Stimulated activated naive CD8-positive, alpha-beta T cell treated with anti-CD3 and anti-CD28 coated beads, Interleukin-15, Interleukin-2, amounts not matched to agents 100 ng/mL and 50 ng/mL, for 24 hours (primary cell): ENCODE measurements around the gene OSBP2.
A peak's percentile ranks its signal among the peaks of the same experiment; 100 is the strongest.
"Not testable (repeated sequence)": the region's sequence is repeated elsewhere in the genome, so short reads cannot be mapped to it uniquely, and the experiment has no call there.

ENCODE experiments used
- H3K27ac Mint-ChIP-seq: one replicate; pipeline ENCODE4 v1.8.0; 2021; ENCODE audit warnings: mild to moderate bottlenecking, mixed read lengths
- H3K27me3 Mint-ChIP-seq: one replicate; pipeline ENCODE4 v1.8.0; 2021; ENCODE audit warnings: mixed read lengths
- H3K36me3 Mint-ChIP-seq: one replicate; pipeline ENCODE4 v1.8.0; 2021; ENCODE audit warnings: low read depth, mixed read lengths
- H3K4me1 Mint-ChIP-seq: one replicate; pipeline ENCODE4 v1.8.0; 2021; ENCODE audit warnings: low read depth, mixed read lengths
- H3K4me3 Mint-ChIP-seq: one replicate; pipeline ENCODE4 v1.8.0; 2021; ENCODE audit warnings: mild to moderate bottlenecking, mixed read lengths
- H3K9me3 Mint-ChIP-seq: one replicate; pipeline ENCODE4 v1.8.0; 2021; ENCODE audit warnings: mixed read lengths

The OSBP2 gene

DNA sequence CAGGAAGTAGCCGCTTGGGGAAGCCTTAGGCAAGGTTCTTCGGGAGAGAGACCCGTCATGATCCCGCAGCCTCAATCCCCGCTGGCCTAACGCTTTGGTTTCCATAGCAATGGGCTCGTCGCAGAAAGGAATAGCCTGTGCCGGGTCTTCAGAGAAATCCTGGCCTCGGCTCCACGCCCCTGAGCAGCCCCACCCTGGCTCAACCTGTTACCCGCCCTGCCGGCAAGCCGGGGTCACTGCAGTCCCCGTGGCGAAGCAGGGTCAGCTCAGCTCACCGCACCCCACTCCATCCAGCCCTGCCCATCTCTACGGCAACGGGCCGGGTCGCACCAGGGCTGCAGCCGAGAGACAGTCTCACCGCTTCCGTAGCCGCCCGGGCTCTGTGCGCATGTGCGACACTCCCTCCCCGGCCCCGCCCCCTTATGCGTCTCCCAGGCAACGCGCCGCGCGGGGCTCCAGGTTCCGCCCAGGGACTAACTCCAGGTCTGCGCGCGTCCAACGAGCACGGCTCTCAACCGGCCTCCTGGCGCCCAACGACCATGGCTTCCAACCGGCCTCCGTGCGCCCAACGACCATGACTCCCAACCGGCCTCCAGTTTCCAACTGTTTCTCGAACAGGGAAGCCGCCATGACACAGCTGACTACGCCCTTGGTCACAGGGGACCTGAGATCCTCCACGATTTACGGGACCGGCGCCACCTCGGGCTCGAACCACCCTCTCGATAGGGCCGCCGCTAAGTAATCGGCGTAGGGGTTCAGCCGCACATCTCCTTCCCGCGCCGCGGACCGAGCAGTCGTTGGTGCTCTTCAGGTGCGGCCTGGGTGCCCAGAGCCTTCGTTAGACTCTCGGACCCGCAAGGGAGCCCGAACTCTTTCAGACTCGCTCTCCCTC is 26.9 kb upstream of the OSBP2 start, which contains the start of gene DUSP18:
DUSP18 (minus strand) TSS at position 382 of the 892 bp plus-strand sequence. CDS start 3,872 bp downstream, outside the sequence.
- peaks cover 25% of the 10 kb centered on the region for H3K4me1 Mint-ChIP-seq
- H3K27ac Mint-ChIP-seq, result peak within 1 kb of the TSS; percentile 65
- H3K36me3 Mint-ChIP-seq, result peaks cover 16% of the 10 kb centered on the region
- no peaks in the 10 kb centered on the region for H3K9me3 Mint-ChIP-seq
- H3K27me3 Mint-ChIP-seq, result no peaks in the 10 kb centered on the region
- peak within 1 kb of the TSS; percentile 95 for H3K4me3 Mint-ChIP-seq

DNA sequence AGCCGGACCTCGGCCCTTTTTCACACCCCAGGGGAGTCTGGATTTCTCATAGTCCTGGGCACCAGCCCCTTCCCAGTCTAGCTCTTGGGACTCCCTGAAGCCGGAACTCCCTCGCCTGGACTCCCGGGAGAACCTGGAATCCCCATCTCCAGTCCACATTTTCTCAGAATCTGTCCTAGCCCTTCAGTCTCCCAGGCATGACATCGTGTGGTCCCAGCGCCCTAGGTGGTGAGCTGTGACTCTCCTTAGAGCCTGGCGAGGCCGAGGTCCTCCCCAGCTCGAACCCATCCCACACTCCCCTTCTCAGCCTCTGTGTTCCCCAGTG is 26.3 kb upstream of the OSBP2 start:
- Mint-ChIP-seq H3K36me3 (peaks cover 10% of the 10 kb centered on the region), H3K9me3 (no peaks in the 10 kb centered on the region), H3K4me1 (peaks cover 25% of the 10 kb centered on the region), H3K27me3 (no peaks in the 10 kb centered on the region), H3K4me3 (peak overlapping the region; percentile 95), H3K27ac (no peak overlapping the region)

DNA sequence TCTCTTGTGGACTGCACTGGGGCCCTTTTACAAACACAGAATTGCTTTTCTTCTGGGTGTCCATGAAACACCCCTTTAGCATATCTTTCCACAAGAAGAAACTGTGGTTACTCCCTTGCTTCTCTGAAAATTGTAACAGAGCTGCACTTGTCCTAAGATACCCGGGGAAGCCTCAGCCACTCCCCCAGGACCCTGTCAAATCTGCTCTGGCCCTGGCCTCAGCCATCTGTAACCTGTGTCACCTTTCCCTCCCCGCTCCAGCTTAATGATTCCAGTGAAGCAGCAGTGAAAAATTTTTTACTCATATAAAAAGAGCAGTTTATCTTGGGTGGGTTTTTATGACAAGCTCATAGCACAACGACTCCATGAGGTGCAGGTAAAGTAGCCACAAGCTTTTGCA is 23.6 kb upstream of the OSBP2 start:
- H3K9me3 Mint-ChIP-seq, result no peaks in the 10 kb centered on the region
- H3K4me1 Mint-ChIP-seq, result peaks cover 18% of the 10 kb centered on the region
- H3K27ac Mint-ChIP-seq, result no peak overlapping the region
- no peak overlapping the region for H3K4me3 Mint-ChIP-seq
- no peaks in the 10 kb centered on the region for H3K27me3 Mint-ChIP-seq
- no peaks in the 10 kb centered on the region for H3K36me3 Mint-ChIP-seq

DNA sequence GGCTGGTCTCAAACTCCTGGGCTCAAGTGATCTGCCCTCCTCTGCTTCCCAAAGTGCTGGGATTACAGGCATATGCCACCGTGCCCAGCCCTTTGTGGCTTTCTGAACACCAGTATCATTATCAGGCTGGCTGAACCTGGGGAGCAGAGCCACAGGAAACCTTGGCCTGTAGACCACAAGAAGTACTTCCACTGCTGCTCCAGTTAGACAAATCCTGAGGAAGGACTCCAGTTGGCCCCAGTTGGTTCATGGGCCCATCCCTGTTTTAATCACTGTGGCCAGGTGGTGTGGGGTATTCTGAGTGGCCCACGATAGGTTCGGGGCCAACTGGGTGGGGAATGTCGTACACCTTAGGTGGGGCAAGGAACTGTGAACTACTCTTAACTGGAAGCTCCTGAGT is 21.5 kb upstream of the OSBP2 start:
- Mint-ChIP-seq H3K4me1 (peaks cover 6% of the 10 kb centered on the region), H3K9me3 (no peaks in the 10 kb centered on the region), H3K36me3 (no peaks in the 10 kb centered on the region), H3K27me3 (peaks cover 10% of the 10 kb centered on the region), H3K27ac (no peak overlapping the region), H3K4me3 (no peak overlapping the region)

DNA sequence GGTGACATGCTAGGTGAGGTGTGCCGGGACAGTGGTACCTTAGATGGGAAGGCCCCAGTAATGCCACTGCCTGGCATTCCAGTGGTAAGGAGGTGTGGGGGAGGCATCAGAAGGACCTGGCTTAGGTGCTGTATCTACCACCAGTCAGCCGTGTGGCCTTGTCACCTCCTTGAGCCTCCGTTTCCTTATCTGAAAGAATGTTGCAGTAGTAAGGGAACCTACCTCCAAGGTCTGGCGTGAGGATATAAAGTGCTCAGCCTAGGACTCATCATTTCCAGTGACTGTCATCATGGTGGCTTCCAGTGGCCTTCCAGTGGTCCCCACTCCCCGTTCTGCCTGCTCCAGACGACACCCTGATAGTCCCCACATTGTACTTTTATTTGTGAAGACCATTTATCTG is 20.2 kb upstream of the OSBP2 start:
- H3K27ac Mint-ChIP-seq, result no peak overlapping the region
- H3K4me3 Mint-ChIP-seq, result no peak overlapping the region
- H3K27me3 Mint-ChIP-seq, result peaks cover 10% of the 10 kb centered on the region
- no peaks in the 10 kb centered on the region for H3K9me3 Mint-ChIP-seq
- H3K36me3 Mint-ChIP-seq, result no peaks in the 10 kb centered on the region
- H3K4me1 Mint-ChIP-seq, result no peaks in the 10 kb centered on the region

DNA sequence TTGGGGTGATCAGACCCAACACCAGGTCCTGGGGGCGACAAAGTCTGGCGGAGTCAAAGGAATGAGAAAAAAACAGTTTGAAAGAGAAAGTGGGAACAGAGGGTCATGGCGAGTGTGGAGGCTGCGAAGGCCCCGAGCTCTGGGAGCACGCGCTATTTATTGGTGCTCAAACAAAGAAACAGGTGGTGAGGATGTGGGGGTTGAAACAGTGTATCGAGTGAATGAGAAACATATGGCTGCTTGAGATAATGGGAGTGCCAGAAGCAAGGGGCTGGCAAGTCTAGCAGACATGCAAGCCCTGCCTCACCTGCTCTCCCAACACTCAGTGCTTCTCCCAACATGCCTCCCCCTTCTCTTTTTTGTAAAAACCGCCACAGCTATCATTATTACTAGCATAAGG is 19.2 kb upstream of the OSBP2 start:
- no peak overlapping the region for H3K4me3 Mint-ChIP-seq
- H3K27me3 Mint-ChIP-seq, result peaks cover 10% of the 10 kb centered on the region
- no peaks in the 10 kb centered on the region for H3K36me3 Mint-ChIP-seq
- no peak overlapping the region for H3K27ac Mint-ChIP-seq
- H3K9me3 Mint-ChIP-seq, result no peaks in the 10 kb centered on the region
- H3K4me1 Mint-ChIP-seq, result no peaks in the 10 kb centered on the region

DNA sequence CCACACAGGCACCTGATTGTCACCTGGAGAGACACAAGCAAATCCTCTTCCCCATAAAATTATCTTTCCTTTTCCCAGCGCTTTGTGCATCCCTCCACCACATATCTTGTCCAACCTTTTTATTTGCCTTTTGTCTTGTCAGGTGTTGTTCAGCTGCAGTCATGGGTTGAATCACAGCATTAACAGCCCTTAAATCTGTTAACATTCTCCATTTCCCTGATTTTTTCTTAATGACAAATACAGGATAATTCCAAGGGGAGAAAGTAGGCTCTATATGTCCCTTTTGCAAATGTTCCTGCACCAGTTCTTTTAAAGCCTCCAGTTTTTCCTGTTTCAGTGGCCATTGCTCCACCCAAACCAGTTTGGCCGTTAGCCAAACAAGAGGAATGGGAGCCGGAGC is 18.1 kb upstream of the OSBP2 start:
- H3K36me3 Mint-ChIP-seq, H3K4me3 Mint-ChIP-seq, H3K4me1 Mint-ChIP-seq, H3K27ac Mint-ChIP-seq, H3K9me3 Mint-ChIP-seq, H3K27me3 Mint-ChIP-seq: not testable (repeated sequence)

DNA sequence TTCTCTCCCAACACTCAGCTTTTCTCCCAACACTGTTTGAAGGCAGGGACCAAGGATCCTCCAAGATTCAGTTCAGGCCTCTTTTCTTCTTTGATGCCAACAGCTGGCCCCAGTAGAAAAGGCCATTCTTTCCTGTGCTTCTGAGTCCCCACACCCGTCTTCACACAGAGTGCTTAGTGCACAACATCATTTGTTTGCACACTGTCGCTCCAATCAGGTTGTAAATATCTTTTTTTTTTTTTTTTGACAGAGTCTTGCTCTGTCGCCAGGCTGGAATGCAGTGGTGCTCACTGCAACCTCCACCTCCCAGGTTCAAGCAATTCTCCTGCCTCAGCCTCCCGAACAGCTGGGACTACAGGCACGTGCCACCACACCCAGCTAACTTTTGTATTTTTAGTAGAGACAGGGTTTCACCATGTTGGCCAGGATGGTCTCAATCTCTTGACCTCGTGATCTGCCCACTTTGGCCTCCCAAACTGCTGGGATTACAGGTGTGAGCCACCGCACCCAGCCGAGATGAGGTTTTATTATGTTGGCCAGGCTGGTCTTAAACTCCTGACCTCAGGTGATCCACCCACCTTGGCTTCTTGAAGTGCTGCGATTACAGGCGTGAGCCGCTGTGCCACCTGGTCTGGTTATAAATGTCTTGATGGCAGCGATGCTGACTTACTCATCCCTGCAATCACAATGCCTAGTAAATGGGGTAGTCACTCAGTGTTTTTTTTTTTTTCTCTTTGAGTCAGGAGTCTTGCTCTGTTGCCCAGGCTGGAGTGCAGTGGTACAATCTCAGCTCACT is 14.6 kb upstream of the OSBP2 start:
- H3K9me3 Mint-ChIP-seq, H3K4me3 Mint-ChIP-seq, H3K4me1 Mint-ChIP-seq, H3K27ac Mint-ChIP-seq, H3K27me3 Mint-ChIP-seq, H3K36me3 Mint-ChIP-seq: not testable (repeated sequence)

DNA sequence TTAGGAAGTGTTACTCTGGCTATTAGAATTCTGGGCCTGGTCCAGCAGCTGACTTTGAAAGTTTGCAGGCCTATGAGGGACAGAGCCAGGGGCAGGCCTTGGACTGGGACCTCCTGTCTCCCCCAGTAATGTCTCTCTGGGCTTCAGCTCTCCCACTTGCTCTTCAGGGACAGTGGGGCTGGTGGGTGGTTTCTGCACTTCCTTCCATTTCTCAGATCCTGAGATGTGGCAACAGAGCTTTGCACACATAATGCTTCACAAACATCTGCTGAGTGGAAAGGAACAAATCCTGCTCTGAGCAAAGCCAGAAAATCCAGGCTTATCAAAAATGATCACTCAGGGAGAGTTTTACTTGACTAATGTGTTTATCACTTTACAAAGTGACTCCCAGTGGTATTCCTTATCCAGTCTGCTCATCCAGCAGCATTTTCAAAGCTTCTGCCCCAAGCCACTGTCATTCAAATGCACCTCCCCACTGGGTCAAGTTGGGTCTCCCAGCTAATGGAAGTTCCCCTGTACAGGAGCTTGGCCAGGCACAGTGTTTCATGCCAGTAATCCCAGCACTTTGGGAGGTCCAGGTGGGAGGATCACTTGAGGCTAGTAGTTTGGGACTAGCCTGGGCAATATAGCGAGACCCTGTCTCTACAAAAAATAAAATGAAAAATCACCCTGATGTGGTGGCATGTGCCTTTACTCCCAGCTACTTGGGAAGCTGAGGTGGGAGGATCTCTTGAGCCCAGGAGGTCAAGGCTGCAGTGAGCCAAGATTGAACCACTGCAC is 13.5 kb upstream of the OSBP2 start:
- H3K27me3 Mint-ChIP-seq, result peaks cover 10% of the 10 kb centered on the region
- H3K36me3 Mint-ChIP-seq, result no peaks in the 10 kb centered on the region
- H3K9me3 Mint-ChIP-seq, result no peaks in the 10 kb centered on the region
- H3K27ac Mint-ChIP-seq, result no peak overlapping the region
- H3K4me1 Mint-ChIP-seq, result no peaks in the 10 kb centered on the region
- no peak overlapping the region for H3K4me3 Mint-ChIP-seq

DNA sequence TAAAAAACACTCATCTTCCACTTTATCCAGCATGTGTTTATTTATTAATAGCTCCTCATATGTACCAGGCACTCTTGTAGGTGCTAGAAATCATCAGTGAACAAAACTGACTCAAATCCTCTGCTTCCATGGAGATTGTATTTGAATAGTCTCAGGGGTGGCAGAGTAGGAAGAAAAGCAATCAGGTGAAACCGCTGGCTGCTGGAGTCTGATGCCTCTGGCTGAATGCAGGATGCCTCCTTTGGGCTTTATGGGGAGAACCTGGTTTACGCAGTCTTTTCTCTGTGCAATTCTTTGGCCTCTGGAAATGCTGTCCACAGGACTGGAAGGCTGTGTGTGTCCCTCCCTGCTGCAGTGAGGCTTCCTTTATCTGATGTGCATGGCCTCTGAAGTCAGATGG is 12.8 kb upstream of the OSBP2 start:
- Mint-ChIP-seq H3K4me1 (no peaks in the 10 kb centered on the region), H3K4me3 (no peak overlapping the region), H3K9me3 (no peaks in the 10 kb centered on the region), H3K36me3 (no peaks in the 10 kb centered on the region), H3K27me3 (peaks cover 10% of the 10 kb centered on the region), H3K27ac (no peak overlapping the region)

DNA sequence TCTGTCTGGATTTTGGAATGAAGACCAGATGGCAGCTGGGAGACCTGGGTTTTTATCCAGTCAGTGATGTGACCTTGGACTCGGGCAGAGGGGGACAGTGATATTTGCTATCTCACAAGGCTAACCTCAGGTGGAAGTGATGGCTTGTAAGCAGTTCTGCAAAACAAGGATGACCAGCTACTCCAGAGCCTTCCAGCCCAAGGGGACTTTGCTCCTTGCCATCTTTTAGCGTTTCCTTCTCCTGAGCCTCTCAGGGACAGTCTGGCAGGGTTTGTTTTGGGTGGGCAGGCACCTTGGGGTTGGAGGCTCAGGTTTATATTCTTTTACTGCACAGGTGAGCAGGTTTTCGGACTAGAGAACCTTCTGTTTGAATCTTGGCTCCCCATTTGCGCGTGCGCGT is 9.5 kb upstream of the OSBP2 start:
- Mint-ChIP-seq H3K27me3 (no peaks in the 10 kb centered on the region), H3K36me3 (no peaks in the 10 kb centered on the region)

DNA sequence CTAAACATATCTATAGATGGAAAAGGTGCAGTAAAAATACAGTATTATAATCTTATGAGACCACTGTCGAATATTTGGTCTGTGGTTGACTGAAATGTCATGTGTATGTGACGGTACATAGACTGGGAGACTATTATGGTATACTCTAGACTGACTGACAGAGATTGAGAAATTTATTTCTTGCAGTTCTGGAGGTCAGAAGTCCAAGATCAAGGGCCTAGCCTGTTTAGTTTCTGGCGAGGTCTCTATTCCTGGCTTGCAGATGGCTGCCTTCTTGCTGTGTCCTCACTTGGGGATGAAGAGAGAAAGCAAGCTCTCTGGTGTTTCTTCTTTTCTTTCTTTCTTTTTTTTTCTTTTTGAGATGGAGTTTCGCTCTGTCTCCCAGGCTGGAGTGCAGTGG is 7.3 kb upstream of the OSBP2 start:
- Mint-ChIP-seq H3K4me3 (no peak overlapping the region), H3K27ac (no peak overlapping the region), H3K4me1 (no peaks in the 10 kb centered on the region), H3K9me3 (no peaks in the 10 kb centered on the region), H3K36me3 (no peaks in the 10 kb centered on the region), H3K27me3 (no peaks in the 10 kb centered on the region)

More for the DNA sequence above, 9.5 kb upstream of the OSBP2 start:
- H3K4me1 Mint-ChIP-seq, result no peaks in the 10 kb centered on the region
- H3K27ac Mint-ChIP-seq, result no peak overlapping the region
- no peak overlapping the region for H3K4me3 Mint-ChIP-seq
- no peaks in the 10 kb centered on the region for H3K9me3 Mint-ChIP-seq

DNA sequence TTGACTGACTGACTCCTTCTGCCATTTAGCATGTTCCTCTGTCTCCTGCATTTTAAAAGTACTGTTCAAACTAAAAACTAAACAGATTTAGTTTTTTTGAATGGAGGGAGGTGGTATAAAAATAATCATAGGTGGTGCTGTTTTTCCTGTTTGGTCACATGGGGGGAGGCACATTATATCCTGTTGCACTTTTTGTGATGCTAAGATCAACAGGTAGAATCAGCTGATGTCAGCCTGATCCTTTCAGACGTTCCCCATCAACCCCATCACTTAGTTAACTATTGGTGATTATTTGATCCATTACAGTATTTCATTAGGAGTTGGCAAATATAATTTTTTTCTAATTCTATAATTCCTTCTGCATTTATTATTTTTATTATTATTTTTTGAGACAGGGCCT is 5.1 kb upstream of the OSBP2 start:
- Mint-ChIP-seq H3K27ac (no peak overlapping the region), H3K4me3 (no peak overlapping the region)

DNA sequence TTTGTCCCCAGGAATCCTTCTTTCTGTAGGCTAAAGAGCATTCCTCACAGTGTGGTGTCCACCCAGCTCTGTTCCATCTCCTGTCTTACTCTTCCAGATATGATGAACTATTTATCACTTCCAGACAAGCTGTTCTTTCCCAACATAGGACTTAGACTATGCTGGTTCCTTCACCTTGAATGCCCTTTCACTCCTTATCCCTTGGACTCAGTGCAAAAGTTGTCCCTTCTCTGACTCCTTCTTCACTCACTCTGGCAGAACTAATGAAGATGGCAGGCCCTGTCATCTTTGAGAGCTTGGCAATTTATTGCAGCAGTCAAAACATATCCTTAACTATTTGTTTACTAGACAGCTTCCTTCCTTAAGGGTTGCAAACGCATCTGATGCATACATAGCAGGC is 3.5 kb upstream of the OSBP2 start:
- Mint-ChIP-seq H3K4me1 (peaks cover 5% of the 10 kb centered on the region), H3K4me3 (no peak overlapping the region), H3K9me3 (no peaks in the 10 kb centered on the region), H3K27ac (no peak overlapping the region), H3K36me3 (no peaks in the 10 kb centered on the region), H3K27me3 (peaks cover 20% of the 10 kb centered on the region)

More for the DNA sequence above, 5.1 kb upstream of the OSBP2 start:
- Mint-ChIP-seq H3K36me3 (no peaks in the 10 kb centered on the region), H3K27me3 (peaks cover 11% of the 10 kb centered on the region), H3K9me3 (no peaks in the 10 kb centered on the region), H3K4me1 (peaks cover 5% of the 10 kb centered on the region)

DNA sequence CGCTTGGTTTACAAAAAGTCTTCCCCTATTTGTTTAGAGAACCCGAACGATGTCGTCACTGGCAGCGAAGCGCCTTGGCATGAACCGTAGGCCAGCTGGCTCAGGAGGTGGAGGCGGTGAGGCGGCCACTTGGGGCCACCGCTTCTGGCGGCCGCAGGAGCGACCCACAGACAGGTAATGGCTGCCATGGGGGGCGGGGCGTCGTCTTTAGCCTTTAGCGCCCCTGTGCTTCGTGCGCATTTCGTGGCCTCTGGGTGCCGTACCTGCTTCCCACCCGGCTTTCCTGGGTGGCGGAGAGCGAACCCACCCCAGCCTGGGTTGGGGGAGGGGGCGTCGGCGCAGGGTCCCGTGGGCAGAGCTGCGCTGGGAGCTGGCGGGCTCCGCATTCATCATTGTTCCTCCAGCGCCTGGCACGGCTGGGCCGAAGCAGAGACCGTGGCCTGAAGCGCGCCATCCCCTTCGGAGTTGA is 469 bp upstream of the OSBP2 start:
- Mint-ChIP-seq H3K27me3 (peaks cover 20% of the 10 kb centered on the region), H3K27ac (peak overlapping the region; percentile 47), H3K4me3 (peak overlapping the region; percentile 83), H3K36me3 (no peaks in the 10 kb centered on the region), H3K9me3 (no peaks in the 10 kb centered on the region), H3K4me1 (peaks cover 5% of the 10 kb centered on the region)
